ENCODE data around the gene NIFK.
"Not testable (repeated sequence)": the region's sequence is repeated elsewhere in the genome, so short reads cannot be mapped to it uniquely, and the experiment has no call there.

NIFK gene

GRCh38 chr2:121754851-121755236 lies 18.2 kb upstream of the NIFK start:
- Histone ChIP-seq H3K27me3 (ENCODE audit: insufficient read depth, insufficient read length) (no peaks in the 10 kb centered on the region), H3K9me3 (ENCODE audit: insufficient read depth, low read length) (no peaks in the 10 kb centered on the region), H3K9ac (ENCODE audit: insufficient read length, low read depth) (peak overlapping the region; percentile 97), H3K36me3 (ENCODE audit: insufficient read depth, insufficient read length, low read length) (peaks cover 29% of the 10 kb centered on the region), H3K4me3 (ENCODE audit: insufficient read length, low read depth) (peak overlapping the region; percentile 97), H3K4me1 (ENCODE audit: insufficient read depth, insufficient read length) (no peaks in the 10 kb centered on the region)
- TF ChIP-seq ZNF274 (IDR thresholded peaks at IDR 0.05; ENCODE audit: low read depth, low read length) (no peak), YY1 (IDR thresholded peaks at IDR 0.05; ENCODE audit: insufficient read depth, insufficient read length) (no peak), SUZ12 (IDR thresholded peaks at IDR 0.05; ENCODE audit: extremely low read depth, insufficient read depth, insufficient read length) (no peak)
- no peak for DNase-seq (ENCODE audit: low read depth, low spot score)

- Histone ChIP-seq H3K36me3 (ENCODE audit: insufficient read depth, insufficient read length, low read length) (no peaks in the 10 kb centered on the region), H3K27me3 (ENCODE audit: insufficient read depth, insufficient read length) (no peaks in the 10 kb centered on the region), H3K9me3 (ENCODE audit: insufficient read depth, low read length) (no peaks in the 10 kb centered on the region), H3K4me1 (ENCODE audit: insufficient read depth, insufficient read length) (no peaks in the 10 kb centered on the region), H3K9ac (ENCODE audit: insufficient read length, low read depth) (no peak overlapping the region), H3K4me3 (ENCODE audit: insufficient read length, low read depth) (no peak overlapping the region)
- DNase-seq (ENCODE audit: low read depth, low spot score), result no peak
- no peak for TF ChIP-seq YY1 (IDR thresholded peaks at IDR 0.05; ENCODE audit: insufficient read depth, insufficient read length)
These were observed 11.5 kb upstream of the NIFK start for GRCh38 chr2:121748202-121748601.

- no peak overlapping the region for H3K9ac ChIP-seq (ENCODE audit: insufficient read length, low read depth)
- no peak for TF ChIP-seq ZNF274 (IDR thresholded peaks at IDR 0.05; ENCODE audit: low read depth, low read length)
- TF ChIP-seq SUZ12 (IDR thresholded peaks at IDR 0.05; ENCODE audit: extremely low read depth, insufficient read depth, insufficient read length), result no peak
- no peak for TF ChIP-seq YY1 (IDR thresholded peaks at IDR 0.05; ENCODE audit: insufficient read depth, insufficient read length)
- no peaks in the 10 kb centered on the region for H3K4me1 ChIP-seq (ENCODE audit: insufficient read depth, insufficient read length)
- DNase-seq (ENCODE audit: low read depth, low spot score), result no peak
- H3K27me3 ChIP-seq (ENCODE audit: insufficient read depth, insufficient read length), result no peaks in the 10 kb centered on the region
- no peaks in the 10 kb centered on the region for H3K36me3 ChIP-seq (ENCODE audit: insufficient read depth, insufficient read length, low read length)
- no peaks in the 10 kb centered on the region for H3K9me3 ChIP-seq (ENCODE audit: insufficient read depth, low read length)
- no peak overlapping the region for H3K4me3 ChIP-seq (ENCODE audit: insufficient read length, low read depth)
These were observed 9.4 kb upstream of the NIFK start for GRCh38 chr2:121746071-121746578.

GRCh38 chr2:121741450-121741849 lies 4.8 kb upstream of the NIFK start:
- no peak for DNase-seq (ENCODE audit: low read depth, low spot score)
- no peaks in the 10 kb centered on the region for H3K27me3 ChIP-seq (ENCODE audit: insufficient read depth, insufficient read length)
- H3K9ac ChIP-seq (ENCODE audit: insufficient read length, low read depth), result no peak overlapping the region
- no peaks in the 10 kb centered on the region for H3K9me3 ChIP-seq (ENCODE audit: insufficient read depth, low read length)
- peaks cover 3% of the 10 kb centered on the region for H3K4me1 ChIP-seq (ENCODE audit: insufficient read depth, insufficient read length)
- no peaks in the 10 kb centered on the region for H3K36me3 ChIP-seq (ENCODE audit: insufficient read depth, insufficient read length, low read length)
- TF ChIP-seq SUZ12 (IDR thresholded peaks at IDR 0.05; ENCODE audit: extremely low read depth, insufficient read depth, insufficient read length), result no peak
- no peak for TF ChIP-seq YY1 (IDR thresholded peaks at IDR 0.05; ENCODE audit: insufficient read depth, insufficient read length)
- H3K4me3 ChIP-seq (ENCODE audit: insufficient read length, low read depth), result no peak overlapping the region

GRCh38 chr2:121740973-121741372 lies 4.3 kb upstream of the NIFK start:
- no peak for DNase-seq (ENCODE audit: low read depth, low spot score)
- Histone ChIP-seq H3K36me3 (ENCODE audit: insufficient read depth, insufficient read length, low read length) (no peaks in the 10 kb centered on the region), H3K9ac (ENCODE audit: insufficient read length, low read depth) (no peak overlapping the region), H3K9me3 (ENCODE audit: insufficient read depth, low read length) (no peaks in the 10 kb centered on the region), H3K4me1 (ENCODE audit: insufficient read depth, insufficient read length) (peaks cover 3% of the 10 kb centered on the region), H3K4me3 (ENCODE audit: insufficient read length, low read depth) (no peak overlapping the region), H3K27me3 (ENCODE audit: insufficient read depth, insufficient read length) (no peaks in the 10 kb centered on the region)
- TF ChIP-seq ZNF274 (IDR thresholded peaks at IDR 0.05; ENCODE audit: low read depth, low read length), result no peak
- TF ChIP-seq SUZ12 (IDR thresholded peaks at IDR 0.05; ENCODE audit: extremely low read depth, insufficient read depth, insufficient read length), result no peak
- no peak for TF ChIP-seq YY1 (IDR thresholded peaks at IDR 0.05; ENCODE audit: insufficient read depth, insufficient read length)

- Histone ChIP-seq H3K4me1 (ENCODE audit: insufficient read depth, insufficient read length) (peaks cover 3% of the 10 kb centered on the region), H3K27me3 (ENCODE audit: insufficient read depth, insufficient read length) (no peaks in the 10 kb centered on the region), H3K4me3 (ENCODE audit: insufficient read length, low read depth) (peak overlapping the region; percentile 94), H3K9ac (ENCODE audit: insufficient read length, low read depth) (peak overlapping the region; percentile 97), H3K36me3 (ENCODE audit: insufficient read depth, insufficient read length, low read length) (peaks cover 41% of the 10 kb centered on the region), H3K9me3 (ENCODE audit: insufficient read depth, low read length) (no peaks in the 10 kb centered on the region)
- TF ChIP-seq SUZ12 (IDR thresholded peaks at IDR 0.05; ENCODE audit: extremely low read depth, insufficient read depth, insufficient read length) (no peak), ZNF274 (IDR thresholded peaks at IDR 0.05; ENCODE audit: low read depth, low read length) (no peak), YY1 (IDR thresholded peaks at IDR 0.05; ENCODE audit: insufficient read depth, insufficient read length) (no peak)
- no peak for DNase-seq (ENCODE audit: low read depth, low spot score)
These were observed 574 bp downstream of the NIFK start for GRCh38 chr2:121736140-121736461.

- Histone ChIP-seq H3K9ac (ENCODE audit: insufficient read length, low read depth) (peak overlapping the region; percentile 97), H3K9me3 (ENCODE audit: insufficient read depth, low read length) (no peaks in the 10 kb centered on the region), H3K4me1 (ENCODE audit: insufficient read depth, insufficient read length) (peaks cover 3% of the 10 kb centered on the region), H3K27me3 (ENCODE audit: insufficient read depth, insufficient read length) (no peaks in the 10 kb centered on the region), H3K4me3 (ENCODE audit: insufficient read length, low read depth) (peak overlapping the region; percentile 94), H3K36me3 (ENCODE audit: insufficient read depth, insufficient read length, low read length) (peaks cover 46% of the 10 kb centered on the region)
- TF ChIP-seq SUZ12 (IDR thresholded peaks at IDR 0.05; ENCODE audit: extremely low read depth, insufficient read depth, insufficient read length) (no peak), ZNF274 (IDR thresholded peaks at IDR 0.05; ENCODE audit: low read depth, low read length) (no peak), YY1 (IDR thresholded peaks at IDR 0.05; ENCODE audit: insufficient read depth, insufficient read length) (no peak)
- DNase-seq (ENCODE audit: low read depth, low spot score), result no peak
These were observed 1.1 kb downstream of the NIFK start for GRCh38 chr2:121735518-121736074.

GRCh38 chr2:121734544-121734943 lies 2.1 kb downstream of the NIFK start:
- H3K27me3 ChIP-seq (ENCODE audit: insufficient read depth, insufficient read length); DNase-seq (ENCODE audit: low read depth, low spot score); H3K9me3 ChIP-seq (ENCODE audit: insufficient read depth, low read length); H3K4me1 ChIP-seq (ENCODE audit: insufficient read depth, insufficient read length); H3K9ac ChIP-seq (ENCODE audit: insufficient read length, low read depth); H3K4me3 ChIP-seq (ENCODE audit: insufficient read length, low read depth): not testable (repeated sequence)
- peaks cover 55% of the 10 kb centered on the region for H3K36me3 ChIP-seq (ENCODE audit: insufficient read depth, insufficient read length, low read length)
